T-helper 2 cell treated with Interferon-gamma antibody and Interleukin-4, amounts not matched to agents 5 μg/mL and 100 μg/mL, for 36 hours (primary cell): ENCODE data around the gene PRR20G.
"Not testable (repeated sequence)": the region's sequence is repeated elsewhere in the genome, so short reads cannot be mapped to it uniquely, and the experiment has no call there.

ENCODE experiments used
- DNase-seq: peaks from one replicate; pipeline ENCODE4 v3.0.0; 2021; ENCODE audit warnings: low spot score
- H3K27ac Mint-ChIP-seq: one replicate; pipeline ENCODE4 v1.8.0; 2021; ENCODE audit warnings: mild to moderate bottlenecking, mixed read lengths
- H3K27me3 Mint-ChIP-seq: one replicate; pipeline ENCODE4 v1.8.0; 2021; ENCODE audit warnings: low read depth, mixed read lengths
- H3K36me3 Mint-ChIP-seq: one replicate; pipeline ENCODE4 v1.8.0; 2021; ENCODE audit warnings: low read depth, mixed read lengths
- H3K4me1 Mint-ChIP-seq: one replicate; pipeline ENCODE4 v1.8.0; 2021; ENCODE audit warnings: low read depth, mixed read lengths
- H3K4me3 Mint-ChIP-seq: one replicate; pipeline ENCODE4 v1.8.0; 2022; ENCODE audit warnings: mild to moderate bottlenecking, moderate library complexity, mixed read lengths
- H3K9me3 Mint-ChIP-seq: one replicate; pipeline ENCODE4 v1.8.0; 2021; ENCODE audit warnings: mixed read lengths

Gene PRR20G

DNA sequence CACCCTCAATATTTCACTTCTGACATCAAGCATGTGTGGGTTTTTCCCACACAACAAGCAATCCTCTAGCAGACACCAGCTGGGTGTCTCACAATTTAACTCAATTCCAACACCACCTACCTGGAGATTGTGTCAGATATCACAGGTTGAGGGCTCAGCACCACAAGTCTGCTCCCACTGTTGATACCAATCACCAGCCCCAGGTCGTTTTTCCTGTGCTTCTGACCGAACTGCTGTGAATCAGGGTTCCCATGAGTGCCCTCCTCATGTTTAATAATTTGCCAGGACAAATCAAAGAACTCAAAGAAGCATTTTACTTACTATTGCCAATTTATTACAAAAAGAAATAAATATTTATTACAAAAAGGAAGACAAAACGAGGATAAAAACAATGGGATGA, 25.0 kb upstream of the PRR20G start:
- no peak overlapping the region for H3K4me3 Mint-ChIP-seq
- H3K27me3 Mint-ChIP-seq = peaks cover 2% of the 10 kb centered on the region
- H3K9me3 Mint-ChIP-seq = no peaks in the 10 kb centered on the region
- no peak for DNase-seq
- no peak overlapping the region for H3K27ac Mint-ChIP-seq
- H3K4me1 Mint-ChIP-seq = no peaks in the 10 kb centered on the region
- no peaks in the 10 kb centered on the region for H3K36me3 Mint-ChIP-seq

DNA sequence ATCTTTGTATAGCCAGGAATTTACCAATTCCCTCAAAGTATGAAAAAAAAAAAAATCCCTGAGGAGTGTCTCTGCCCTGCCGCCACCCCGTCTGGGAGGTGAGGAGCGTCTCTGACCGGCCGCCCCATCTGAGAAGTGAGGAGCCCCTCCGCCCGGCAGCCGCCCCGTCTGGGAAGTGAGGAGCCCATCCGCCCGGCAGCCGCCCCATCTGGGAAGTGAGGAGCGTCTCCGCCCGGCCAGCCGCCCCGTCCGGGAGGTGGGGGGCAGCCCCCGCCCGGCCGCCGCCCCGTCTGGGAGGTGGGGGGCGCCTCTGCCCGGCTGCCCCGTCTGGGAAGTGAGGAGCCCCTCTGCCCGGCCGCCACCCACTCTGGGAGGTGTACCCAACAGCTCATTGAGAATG, 21.0 kb upstream of the PRR20G start:
- not testable (repeated sequence) for DNase-seq, H3K9me3 Mint-ChIP-seq, H3K27me3 Mint-ChIP-seq, H3K27ac Mint-ChIP-seq, H3K36me3 Mint-ChIP-seq, H3K4me3 Mint-ChIP-seq, H3K4me1 Mint-ChIP-seq

DNA sequence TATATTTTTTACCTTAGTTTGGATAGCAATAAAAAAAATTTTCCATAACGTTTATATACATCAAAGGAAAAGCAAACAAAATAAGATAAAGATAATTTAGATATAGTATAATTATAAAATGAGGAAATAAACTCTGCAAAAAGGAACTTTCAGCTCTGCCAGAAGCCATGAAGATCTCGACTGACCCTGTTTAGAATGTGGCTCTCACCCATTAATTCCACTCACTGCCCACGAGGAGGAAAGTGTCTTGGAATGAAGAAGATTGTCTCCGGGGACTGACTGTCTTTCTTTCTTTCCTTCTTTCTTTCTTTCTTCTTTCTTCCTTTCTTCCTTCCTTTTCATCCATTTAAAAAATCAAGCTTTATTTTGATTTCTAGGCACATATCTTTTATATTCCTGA, 20.1 kb upstream of the PRR20G start:
- DNase-seq = no peak
- Mint-ChIP-seq H3K27me3 (peaks cover 2% of the 10 kb centered on the region), H3K9me3 (no peaks in the 10 kb centered on the region), H3K27ac (no peak overlapping the region), H3K36me3 (no peaks in the 10 kb centered on the region), H3K4me1 (no peaks in the 10 kb centered on the region), H3K4me3 (no peak overlapping the region)

DNA sequence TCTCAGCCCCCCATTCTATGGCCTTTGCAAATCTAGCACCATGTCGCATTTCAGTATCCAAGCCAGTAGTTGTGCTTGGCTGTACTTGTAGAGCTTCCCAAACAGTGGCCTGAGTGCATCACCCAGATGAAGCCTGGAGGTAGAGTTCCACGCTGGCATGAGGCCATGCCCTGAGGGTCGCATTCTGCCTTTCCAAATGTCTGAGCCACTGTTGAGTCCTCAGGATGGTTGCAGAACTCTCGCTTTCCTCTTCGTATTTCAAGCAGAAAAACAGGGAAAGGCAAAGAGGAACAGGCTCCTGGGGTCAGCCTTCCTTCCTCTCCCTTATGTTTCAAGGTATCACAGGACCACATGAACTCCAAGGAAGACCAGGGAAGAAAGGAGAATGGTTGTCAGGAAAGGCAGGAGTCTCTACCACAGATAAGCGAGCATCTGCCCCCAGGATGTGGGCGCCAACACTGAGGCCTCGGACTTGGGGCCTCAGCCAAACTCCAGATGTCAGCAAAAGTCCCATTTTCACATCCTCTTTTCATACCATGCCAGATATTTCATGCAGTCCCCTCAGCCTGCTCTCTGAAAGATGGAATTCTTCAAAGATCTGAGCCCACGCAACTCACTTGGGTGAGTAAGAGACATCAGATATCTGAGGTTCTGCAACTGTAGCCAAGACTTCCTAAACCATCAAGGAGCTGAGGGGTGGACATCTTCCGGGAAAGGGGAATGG, 19.4 kb upstream of the PRR20G start:
- no peak overlapping the region for H3K4me3 Mint-ChIP-seq
- H3K36me3 Mint-ChIP-seq = no peaks in the 10 kb centered on the region
- H3K27me3 Mint-ChIP-seq = peaks cover 2% of the 10 kb centered on the region
- H3K4me1 Mint-ChIP-seq = no peaks in the 10 kb centered on the region
- no peak for DNase-seq
- H3K9me3 Mint-ChIP-seq = no peaks in the 10 kb centered on the region
- no peak overlapping the region for H3K27ac Mint-ChIP-seq

GRCh38 chr3:127306361-127307111, 18.7 kb upstream of the PRR20G start:
- Mint-ChIP-seq H3K9me3 (no peaks in the 10 kb centered on the region), H3K27me3 (peaks cover 2% of the 10 kb centered on the region)

DNA sequence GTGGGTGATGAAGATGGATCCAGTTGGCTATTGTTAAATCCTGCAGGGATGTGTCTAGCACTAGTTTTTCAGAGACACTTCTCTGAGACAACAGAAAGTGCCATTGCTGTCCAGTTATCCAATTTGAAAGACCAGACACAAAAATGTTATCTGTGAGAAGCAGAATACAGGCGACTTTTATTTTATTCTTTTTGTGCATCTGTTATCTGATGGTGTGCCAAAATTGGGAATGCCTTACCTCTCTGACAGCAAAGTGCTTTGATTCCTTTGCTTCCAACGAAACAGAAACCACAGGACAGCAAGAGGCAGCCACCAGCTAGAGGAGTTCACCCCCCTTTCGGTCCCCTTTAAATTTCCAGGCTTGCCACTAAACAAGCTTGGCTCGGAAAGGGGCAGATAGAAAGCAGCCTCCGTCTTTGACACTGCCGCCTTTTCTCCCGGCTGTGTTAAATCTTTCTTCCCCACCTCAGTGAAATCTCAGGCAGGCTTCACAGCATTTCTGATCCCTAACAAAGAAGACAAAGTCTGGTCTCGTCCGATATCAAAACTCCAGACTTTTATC, 17.7 kb upstream of the PRR20G start:
- H3K27ac Mint-ChIP-seq = no peak overlapping the region
- peaks cover 2% of the 10 kb centered on the region for H3K27me3 Mint-ChIP-seq
- H3K4me1 Mint-ChIP-seq = no peaks in the 10 kb centered on the region
- H3K36me3 Mint-ChIP-seq = no peaks in the 10 kb centered on the region
- no peak for DNase-seq
- no peak overlapping the region for H3K4me3 Mint-ChIP-seq
- no peaks in the 10 kb centered on the region for H3K9me3 Mint-ChIP-seq

More at GRCh38 chr3:127306361-127307111, 18.7 kb upstream of the PRR20G start:
- H3K27ac Mint-ChIP-seq = no peak overlapping the region
- no peaks in the 10 kb centered on the region for H3K36me3 Mint-ChIP-seq
- no peak overlapping the region for H3K4me3 Mint-ChIP-seq
- DNase-seq = no peak
- no peaks in the 10 kb centered on the region for H3K4me1 Mint-ChIP-seq

DNA sequence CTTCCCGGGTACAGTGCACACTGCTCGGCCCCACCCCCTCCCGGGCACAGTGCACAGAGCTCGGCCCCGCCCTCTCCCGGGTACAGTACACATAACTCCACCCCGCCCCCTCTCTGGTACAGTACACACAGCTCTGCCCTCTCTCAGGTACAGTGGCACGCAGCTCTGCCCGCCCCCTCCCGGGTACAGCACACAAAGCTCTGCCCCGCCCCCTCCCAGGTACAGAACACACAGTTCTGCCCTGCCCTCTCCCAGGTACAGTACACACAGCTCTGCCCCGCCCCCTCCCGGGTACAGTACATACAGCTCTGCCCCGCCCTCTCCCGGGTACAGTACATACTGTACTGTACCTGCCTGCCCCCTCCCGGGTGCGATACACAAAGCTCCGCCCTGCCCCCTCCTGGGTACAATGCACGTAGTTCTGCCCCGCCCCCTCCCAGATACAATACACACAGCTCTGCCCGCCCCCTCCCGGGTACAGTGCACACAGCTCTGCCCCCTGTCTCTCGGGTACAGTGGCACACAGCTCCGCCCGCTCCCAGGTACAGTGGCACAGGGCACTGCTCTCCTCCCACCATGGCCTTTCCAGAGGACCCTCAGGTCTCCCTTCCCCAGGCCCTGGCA, 16.4 kb upstream of the PRR20G start:
- Mint-ChIP-seq H3K4me1 (no peaks in the 10 kb centered on the region), H3K27ac (no peak overlapping the region), H3K9me3 (no peaks in the 10 kb centered on the region), H3K27me3 (peaks cover 2% of the 10 kb centered on the region), H3K4me3 (no peak overlapping the region), H3K36me3 (no peaks in the 10 kb centered on the region)
- no peak for DNase-seq

DNA sequence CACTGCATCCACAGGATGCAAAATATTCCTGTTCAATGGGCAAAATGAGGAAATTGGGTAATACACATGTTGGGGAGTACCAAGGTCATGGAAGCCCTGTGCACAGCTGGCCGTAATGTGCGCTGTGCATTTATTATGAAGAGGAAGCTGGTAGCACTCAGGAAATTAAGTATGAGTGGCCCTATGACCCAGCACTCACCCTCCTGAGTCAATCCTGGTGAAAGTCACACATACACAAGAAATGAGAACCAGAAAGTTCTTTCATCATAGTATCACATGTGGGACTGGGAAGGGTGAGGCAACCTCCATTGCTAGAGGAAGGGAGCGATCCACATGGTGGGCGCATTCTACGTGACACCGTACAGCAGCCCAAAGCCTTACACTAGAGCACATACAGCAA, 11.4 kb upstream of the PRR20G start:
- no peaks in the 10 kb centered on the region for H3K36me3 Mint-ChIP-seq
- DNase-seq = no peak
- no peaks in the 10 kb centered on the region for H3K27me3 Mint-ChIP-seq
- H3K4me1 Mint-ChIP-seq = no peaks in the 10 kb centered on the region
- H3K4me3 Mint-ChIP-seq = no peak overlapping the region
- no peaks in the 10 kb centered on the region for H3K9me3 Mint-ChIP-seq
- no peak overlapping the region for H3K27ac Mint-ChIP-seq

DNA sequence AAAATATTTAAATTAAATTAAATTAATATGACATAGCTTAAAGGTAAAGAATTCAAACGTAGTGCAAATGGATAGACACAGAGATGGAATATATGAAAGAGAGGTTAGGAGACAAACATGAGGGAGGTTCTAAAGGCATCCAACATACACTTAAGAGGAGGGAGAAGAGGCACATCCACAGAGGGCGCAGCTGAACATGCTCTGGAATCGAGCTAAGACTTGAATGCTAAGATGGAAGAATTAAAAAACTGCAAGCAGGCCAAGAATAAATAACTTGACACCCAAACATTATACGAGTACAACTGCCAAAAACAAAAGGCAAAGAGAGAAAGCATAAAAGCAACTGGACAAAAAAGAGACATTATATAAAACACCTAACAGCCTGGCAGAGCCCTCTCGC, 9.1 kb upstream of the PRR20G start:
- Mint-ChIP-seq H3K27me3 (no peaks in the 10 kb centered on the region), H3K27ac (no peak overlapping the region), H3K36me3 (no peaks in the 10 kb centered on the region), H3K4me1 (no peaks in the 10 kb centered on the region), H3K9me3 (no peaks in the 10 kb centered on the region), H3K4me3 (no peak overlapping the region)
- no peak for DNase-seq

- no peaks in the 10 kb centered on the region for H3K9me3 Mint-ChIP-seq
- no peaks in the 10 kb centered on the region for H3K36me3 Mint-ChIP-seq
- H3K4me1 Mint-ChIP-seq = no peaks in the 10 kb centered on the region
- no peak overlapping the region for H3K27ac Mint-ChIP-seq
- H3K4me3 Mint-ChIP-seq = no peak overlapping the region
- DNase-seq = no peak
- H3K27me3 Mint-ChIP-seq = no peaks in the 10 kb centered on the region
Observed at GRCh38 chr3:127296166-127296565, 8.3 kb upstream of the PRR20G start.

DNA sequence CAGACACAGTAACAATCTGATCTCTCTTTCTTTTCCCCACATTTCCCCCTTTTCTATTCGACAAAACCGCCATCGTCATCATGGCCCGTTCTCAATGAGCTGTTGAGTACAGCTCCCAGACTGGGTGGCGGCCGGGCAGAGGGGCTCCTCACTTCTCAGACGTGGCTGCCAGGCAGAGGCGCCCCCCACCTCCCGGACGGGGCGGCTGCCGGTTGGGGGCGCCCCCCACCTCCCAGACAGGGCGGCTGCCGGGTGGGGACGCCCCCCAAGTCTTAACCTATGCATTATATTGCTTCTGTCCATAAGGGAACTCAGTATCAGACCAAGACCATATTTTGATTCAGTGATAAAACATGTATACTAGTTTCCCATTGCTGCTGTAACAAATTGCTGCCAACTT, 5.8 kb upstream of the PRR20G start:
- not testable (repeated sequence) for H3K9me3 Mint-ChIP-seq, H3K4me3 Mint-ChIP-seq, H3K27me3 Mint-ChIP-seq, H3K4me1 Mint-ChIP-seq, H3K36me3 Mint-ChIP-seq, H3K27ac Mint-ChIP-seq, DNase-seq

- Mint-ChIP-seq H3K27me3 (no peaks in the 10 kb centered on the region), H3K9me3 (no peaks in the 10 kb centered on the region), H3K4me1 (no peaks in the 10 kb centered on the region), H3K4me3 (no peak overlapping the region), H3K27ac (no peak overlapping the region), H3K36me3 (no peaks in the 10 kb centered on the region)
- DNase-seq = no peak
Observed at GRCh38 chr3:127291611-127292010, 3.8 kb upstream of the PRR20G start.

DNA sequence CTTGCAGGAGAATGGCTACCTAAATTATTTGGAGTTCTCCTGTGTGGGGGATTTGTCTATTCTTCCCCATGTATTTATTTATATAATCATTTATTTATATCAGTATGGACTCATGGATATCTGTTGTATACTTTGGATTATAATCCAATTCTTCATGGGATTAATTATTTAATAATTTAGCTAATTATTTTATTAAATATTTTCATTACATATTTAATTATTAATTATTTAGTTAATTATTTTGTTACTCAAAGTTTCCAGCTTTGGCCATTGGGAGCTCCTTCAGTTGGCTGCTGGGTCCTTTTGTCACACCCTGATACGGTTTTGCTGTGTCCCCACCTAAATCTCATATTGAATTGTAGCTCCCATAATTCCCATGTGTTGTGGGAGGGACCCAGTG, 3.3 kb upstream of the PRR20G start:
- no peak for DNase-seq
- Mint-ChIP-seq H3K27ac (no peak overlapping the region), H3K9me3 (no peaks in the 10 kb centered on the region), H3K27me3 (no peaks in the 10 kb centered on the region), H3K4me1 (no peaks in the 10 kb centered on the region), H3K4me3 (no peak overlapping the region), H3K36me3 (no peaks in the 10 kb centered on the region)
